GM19035 (cell line): ENCODE data around the gene OR11L1.

Source experiments
- ATAC-seq: cut with Tn5 transposase; IDR thresholded peaks from one replicate; pipeline ENCODE4 v1.9.1; 2021; ENCODE audit not compliant: unreplicated experiment

Gene OR11L1

GRCh38 chr1:247812637-247813036 is 29.1 kb downstream of the OR11L1 start:
- no peak for ATAC-seq

- ATAC-seq, result no peak
Measured at GRCh38 chr1:247797518-247797917, 44.2 kb downstream of the OR11L1 start.
